H1 (cell line): Measurements from ENCODE around the gene MRTFA. TPM values are rescaled to one million over a fixed set of nuclear protein-coding genes. Genes with fewer than 3 reads are reported as not detected.

Experiments used
- CTCF ChIA-PET: fragments of 300-600 bp; sonication (Branson Sonifier 250); formaldehyde crosslinking; loops from one replicate; lab custom pipeline; 2021; ENCODE audit not compliant: partially characterized antibody; lab: Charles Lee
- POLR2A ChIA-PET: fragments of 300-600 bp; sonication (Branson Sonifier 250); formaldehyde crosslinking; loops from one replicate; lab custom pipeline; 2021; ENCODE audit warnings: inconsistent platforms; ENCODE audit not compliant: partially characterized antibody; lab: Charles Lee
- DNase-seq, 2 experiments: peaks; one replicate each; pipeline versions ENCODE4 v3.0.0 to v3.0.0-alpha.2; 2010 to 2022; ENCODE audit warnings: low spot score in 2 of 2, low read depth in 1 of 2, mixed read lengths in 1 of 2
- FAIRE-seq: peaks from 2 replicates; lab custom pipeline; 2011; peaks lifted over from hg19 to GRCh38; lab: Jason Lieb, UNC
- H2AFZ ChIP-seq: 2 replicates; pipeline ENCODE4 v1.8.1; 2012; ENCODE audit warnings: low read length, inconsistent platforms
- H2AK5ac ChIP-seq: 2 replicates; pipeline ENCODE4 v1.6.1; 2013; ENCODE audit warnings: low read depth, low read length
- H2BK120ac ChIP-seq: replicated peaks from 2 replicates; pipeline ENCODE3; 2013; ENCODE audit warnings: low read depth, low read length, inconsistent platforms
- H2BK12ac ChIP-seq: 2 replicates; pipeline ENCODE4 v1.6.1; 2013; ENCODE audit warnings: low read depth, low read length
- H2BK15ac ChIP-seq: 2 replicates; pipeline ENCODE4 v1.6.1; 2013; ENCODE audit warnings: low read length
- H2BK20ac ChIP-seq: 2 replicates; pipeline ENCODE4 v1.6.1; 2013; ENCODE audit warnings: low read length
- H2BK5ac ChIP-seq: 2 replicates; pipeline ENCODE4 v1.6.1; 2013; ENCODE audit warnings: low read depth, low read length
- H3K14ac ChIP-seq: 2 replicates; pipeline ENCODE4 v1.6.1; 2013; ENCODE audit warnings: inconsistent platforms; ENCODE audit not compliant: insufficient read length
- H3K18ac ChIP-seq: 2 replicates; pipeline ENCODE4 v1.6.1; 2013; ENCODE audit warnings: low read length; ENCODE audit errors: extremely low read depth
- H3K23ac ChIP-seq: 2 replicates; pipeline ENCODE4 v1.6.1; 2013; ENCODE audit warnings: inconsistent platforms; ENCODE audit not compliant: insufficient read length
- H3K23me2 ChIP-seq: 2 replicates; pipeline ENCODE4 v1.6.1; 2013; ENCODE audit warnings: low read depth, low read length
- H3K27ac ChIP-seq: 2 replicates; pipeline ENCODE4 v1.6.1; 2011; ENCODE audit warnings: low read depth, low read length, inconsistent platforms
- H3K27me3 ChIP-seq, 4 experiments: replicated peaks in 1 of 4; 1 replicate in 1 of 4; 2 replicates in 3 of 4; pipeline versions ENCODE4 v1.6.1 to v1.8.1; 2011 to 2013; ENCODE audit warnings: low read length in 3 of 4, mild to moderate bottlenecking in 3 of 4, inconsistent platforms in 2 of 4, mixed read lengths in 2 of 4, moderate library complexity in 1 of 4; ENCODE audit not compliant: control insufficient read depth in 3 of 4, insufficient read depth in 3 of 4; ENCODE audit errors: extremely low read depth in 1 of 4
- H3K36me3 ChIP-seq, 4 experiments: 2 replicates each; pipeline versions ENCODE4 v1.6.1 to v1.8.1; 2011 to 2013; ENCODE audit warnings: mild to moderate bottlenecking in 4 of 4, low read length in 3 of 4, moderate library complexity in 2 of 4, control low read depth in 1 of 4, inconsistent platforms in 1 of 4; ENCODE audit not compliant: insufficient read depth in 4 of 4, control insufficient read depth in 2 of 4
- H3K4ac ChIP-seq: replicated peaks from 2 replicates; pipeline ENCODE3; 2013; ENCODE audit warnings: low read length, low read depth, mixed read lengths, inconsistent platforms; ENCODE audit not compliant: insufficient read length
- H3K4me1 ChIP-seq, 4 experiments: replicated peaks in 1 of 4; 1 replicate in 1 of 4; 2 replicates in 3 of 4; pipeline versions ENCODE4 v1.6.1 to v1.8.1; 2011 to 2013; ENCODE audit warnings: low read length in 3 of 4, inconsistent platforms in 2 of 4, mixed read lengths in 1 of 4; ENCODE audit not compliant: insufficient read depth in 4 of 4, control insufficient read depth in 3 of 4
- H3K4me2 ChIP-seq, 2 experiments: 2 replicates each; pipeline versions ENCODE4 v1.6.1 to v1.8.1; 2011 to 2013; ENCODE audit warnings: low read depth in 2 of 2, low read length in 2 of 2, control low read depth in 1 of 2, inconsistent platforms in 1 of 2, mild to moderate bottlenecking in 1 of 2; ENCODE audit not compliant: insufficient read depth in 1 of 2
- H3K4me3 ChIP-seq, 4 experiments: fragments of 200-600, 300-600 bp in 1 of 4; sonication (generic), shearing (Covaris generic), sonication (Bioruptor Twin) in 1 of 4; 2 replicates each; pipeline versions ENCODE4 v1.5.1 to v1.8.1; 2011 to 2016; ENCODE audit warnings: low read length in 4 of 4, low read depth in 3 of 4, control low read depth in 2 of 4, inconsistent platforms in 2 of 4, mild to moderate bottlenecking in 2 of 4, mixed read lengths in 1 of 4, moderate library complexity in 1 of 4; ENCODE audit not compliant: insufficient read depth in 2 of 4; ENCODE audit errors: extremely low read depth in 1 of 4
- H3K56ac ChIP-seq: replicated peaks from 2 replicates; pipeline ENCODE3; 2013; ENCODE audit warnings: low read depth, mild to moderate bottlenecking, mixed read lengths, low read length, inconsistent platforms; ENCODE audit not compliant: insufficient read length
- H3K79me1 ChIP-seq: 2 replicates; pipeline ENCODE4 v1.6.1; 2013; ENCODE audit warnings: low read depth, low read length, control low read depth
- H3K79me2 ChIP-seq, 2 experiments: 2 replicates each; pipeline versions ENCODE4 v1.6.1 to v1.8.1; 2012 to 2013; ENCODE audit warnings: low read length in 2 of 2, mild to moderate bottlenecking in 2 of 2, inconsistent platforms in 1 of 2; ENCODE audit not compliant: insufficient read depth in 2 of 2, control insufficient read depth in 1 of 2
- H3K9ac ChIP-seq, 4 experiments: replicated peaks in 1 of 4; 1 replicate in 1 of 4; 2 replicates in 3 of 4; pipeline versions ENCODE4 v1.6.1 to v1.8.1; 2011 to 2013; ENCODE audit warnings: low read depth in 3 of 4, low read length in 3 of 4, control low read depth in 2 of 4, mild to moderate bottlenecking in 2 of 4, moderate library complexity in 2 of 4, inconsistent platforms in 1 of 4; ENCODE audit errors: extremely low read depth in 1 of 4
- H3K9me3 ChIP-seq, 2 experiments: 2 replicates each; pipeline versions ENCODE4 v1.6.1 to v1.8.1; 2012 to 2013; ENCODE audit warnings: mild to moderate bottlenecking in 2 of 2, moderate library complexity in 2 of 2, control low read depth in 1 of 2, inconsistent platforms in 1 of 2, low read depth in 1 of 2, low read length in 1 of 2, mixed read lengths in 1 of 2; ENCODE audit not compliant: insufficient read depth in 2 of 2
- H4K20me1 ChIP-seq, 2 experiments: replicated peaks in 1 of 2; 2 replicates each; pipeline versions ENCODE3 to v1.8.1; 2011 to 2013; ENCODE audit warnings: inconsistent platforms in 2 of 2, low read length in 2 of 2, mild to moderate bottlenecking in 1 of 2; ENCODE audit not compliant: insufficient read depth in 2 of 2, control insufficient read depth in 1 of 2
- H4K5ac ChIP-seq: 2 replicates; pipeline ENCODE4 v1.6.1; 2013; ENCODE audit warnings: low read length, low read depth, mixed read lengths, inconsistent platforms; ENCODE audit not compliant: insufficient read length
- H4K8ac ChIP-seq: 2 replicates; pipeline ENCODE4 v1.8.0; 2013; ENCODE audit warnings: mild to moderate bottlenecking, moderate library complexity, low read length, inconsistent platforms; ENCODE audit not compliant: insufficient read depth; ENCODE audit errors: extremely low read depth
- H4K91ac ChIP-seq: replicated peaks from 2 replicates; pipeline ENCODE3; 2013; ENCODE audit warnings: low read length, mixed read lengths, inconsistent platforms; ENCODE audit not compliant: insufficient read length
- BCL11A ChIP-seq, 2 experiments: IDR thresholded peaks; one replicate each; pipeline ENCODE4 v1.6.1; 2011; ENCODE audit warnings: low read depth in 2 of 2, low read length in 2 of 2, mild to moderate bottlenecking in 2 of 2
- BRCA1 ChIP-seq: IDR thresholded peaks from 2 replicates; pipeline ENCODE4 v1.6.1; 2012; ENCODE audit warnings: low read depth, low read length, improper control_type of control experiment
- CBX5 ChIP-seq: fragments of 300-800, 300-1000 bp; sonication (generic); IDR thresholded peaks from 2 replicates; pipeline ENCODE4 v1.7.1; 2016; ENCODE audit warnings: antibody characterized with exemption, low read length, low read depth
- CHD2 ChIP-seq: IDR thresholded peaks from 2 replicates; pipeline ENCODE4 v1.6.1; 2012; ENCODE audit warnings: low read length, improper control_type of control experiment
- EP300 ChIP-seq, 2 experiments: IDR thresholded peaks; 1 replicate in 1 of 2; 2 replicates in 1 of 2; pipeline ENCODE4 v1.6.1; 2011 to 2012; ENCODE audit warnings: low read depth in 2 of 2, low read length in 2 of 2, mild to moderate bottlenecking in 2 of 2, borderline replicate concordance in 1 of 2, inconsistent platforms in 1 of 2, moderate library complexity in 1 of 2
- JUND ChIP-seq: IDR thresholded peaks from 2 replicates; pipeline ENCODE4 v1.6.1; 2011; ENCODE audit warnings: mild to moderate bottlenecking, improper control_type of control experiment, low read length
- KDM4A ChIP-seq: IDR thresholded peaks from one replicate; pipeline ENCODE4 v1.7.1; 2012; ENCODE audit warnings: low read depth, mild to moderate bottlenecking, moderate library complexity, low read length, inconsistent platforms; ENCODE audit not compliant: severe bottlenecking
- POU5F1 ChIP-seq: IDR thresholded peaks from 2 replicates; pipeline ENCODE4 v1.6.1; 2011; ENCODE audit warnings: low read depth, mild to moderate bottlenecking, low read length, moderate library complexity
- RAD21 ChIP-seq, 2 experiments: IDR thresholded peaks in 1 of 2; conservative IDR thresholded peaks in 1 of 2; 2 replicates each; pipeline ENCODE4 v1.6.1; 2011; ENCODE audit warnings: low read depth in 2 of 2, low read length in 2 of 2, improper control_type of control experiment in 1 of 2, inconsistent platforms in 1 of 2, mild to moderate bottlenecking in 1 of 2, moderate library complexity in 1 of 2
- SAP30 ChIP-seq: fragments of 300-600 bp; sonication (generic); IDR thresholded peaks from 2 replicates; pipeline ENCODE4 v1.7.1; 2012; ENCODE audit warnings: low read length, moderate library complexity, mild to moderate bottlenecking, inconsistent platforms; ENCODE audit not compliant: insufficient read depth, insufficient replicate concordance
- SIX5 ChIP-seq: IDR thresholded peaks from 2 replicates; pipeline ENCODE4 v1.6.1; 2011; ENCODE audit warnings: mild to moderate bottlenecking, low read depth, low read length
- SP4 ChIP-seq: IDR thresholded peaks from 2 replicates; pipeline ENCODE4 v1.6.1; 2012; ENCODE audit warnings: low read length, inconsistent platforms
- SRF ChIP-seq: IDR thresholded peaks from 2 replicates; pipeline ENCODE4 v1.6.1; 2011; ENCODE audit warnings: mild to moderate bottlenecking, low read depth, low read length, moderate library complexity
- TEAD4 ChIP-seq: IDR thresholded peaks from 2 replicates; pipeline ENCODE4 v1.6.1; 2012; ENCODE audit warnings: low read depth, low read length, inconsistent platforms, mixed read lengths
- WGBS, 2 experiments: shearing (Covaris generic) in 1 of 2; methylation state at CpG; one replicate each; pipeline versions ENCODE4 v1.1.6 to v1.1.7; 2013 to 2015; ENCODE audit warnings: low lambda C conversion rate in 2 of 2, mixed read lengths in 2 of 2, inconsistent platforms in 1 of 2, low coverage in 1 of 2, missing lambda C conversion rate in 1 of 2; ENCODE audit not compliant: insufficient replicate concordance in 2 of 2, insufficient coverage in 1 of 2, insufficient read length in 1 of 2; ENCODE audit errors: extremely low coverage in 1 of 2, missing lambda C conversion rate in 1 of 2; 5-methylcytosine and 5-hydroxymethylcytosine counted together
- polyA plus RNA-seq, 7 experiments: library from polyadenylated mRNA; depleted of rRNA in 3 of 7; stranded (reverse) in 5 of 7; unstranded in 2 of 7; fragments of >200 nt in 5 of 7; fragments of 200-250 nt in 2 of 7; gene quantifications; 1 replicate in 5 of 7; 2 replicates in 1 of 7; 4 replicates in 1 of 7; pipeline versions ENCODE4 v1.2.1 to v1.2.3, GENCODE V29; 2011 to 2013; ENCODE audit warnings: missing spikeins in 2 of 7, mixed read lengths in 2 of 7
- total RNA-seq: library from RNA; stranded (reverse); fragmentation: NEBNext Ultra II Directional; extraction: Animal tissue kit (Norgen Biotek cat#: 25700); gene quantifications from 2 replicates; pipeline ENCODE4 v1.2.1, GENCODE V29; 2021

Gene MRTFA
- total and polyA plus RNA-seq, 2 of the 8 experiments (the other 6 are each of a cell fraction or from before 2014, with no cell fraction given): 5.4 to 37.9 TPM

- no peak overlapping the region for H3K14ac ChIP-seq
- H3K4ac ChIP-seq: no peak overlapping the region
- no peaks in the 10 kb centered on the region for H3K36me3 ChIP-seq
- peaks cover 13% of the 10 kb centered on the region; the same call in 1 of the 2 replicates for H3K23me2 ChIP-seq
- 94% methylated on average over 3 of the region's 3 CpGs; no CpG with 5 or more reads in 1 of the 2 experiments for WGBS, 2 experiments
- H4K8ac ChIP-seq: no peak overlapping the region
- FAIRE-seq (no peak), DNase-seq (no peak)
- H2BK20ac ChIP-seq: no peak overlapping the region
- H3K9me3 ChIP-seq: no peaks in the 10 kb centered on the region
- H3K27me3 ChIP-seq: no peaks in the 10 kb centered on the region
- H3K56ac ChIP-seq: no peak overlapping the region
- peaks cover 8 to 13% of the 10 kb centered on the region in 2 experiments for H4K20me1 ChIP-seq
- no peak overlapping the region for H2AFZ ChIP-seq
- no peak overlapping the region for H2AK5ac ChIP-seq
- H3K18ac ChIP-seq: no peak overlapping the region
- H2BK15ac ChIP-seq: no peak overlapping the region
- H3K79me1 ChIP-seq: peaks cover 10% of the 10 kb centered on the region
- H3K4me2 ChIP-seq: no peak overlapping the region
- no peak overlapping the region for H3K27ac ChIP-seq
- no peak overlapping the region for H3K4me3 ChIP-seq
- H3K9ac ChIP-seq: no peak overlapping the region
- H3K4me1 ChIP-seq: peaks cover 0 to 8% (median 4%) of the 10 kb centered on the region in 4 experiments; a peak in 5 of 7 replicates
- ChIA-PET POLR2A (interaction anchor here (0.6 to 1.4 kb wide), 3 partner anchors 9 to 107 kb away, joined by 3 to 5 read pairs (median 3); no protein-coding TSS in a partner anchor), CTCF (interaction anchor here (0.9 to 2.2 kb wide), 6 partner anchors 21 to 197 kb away, joined by 3 to 8 read pairs (median 5); no protein-coding TSS in a partner anchor)
- H2BK120ac ChIP-seq: no peak overlapping the region
- H2BK12ac ChIP-seq: no peak overlapping the region
- no peak overlapping the region for H3K23ac ChIP-seq
- no peak overlapping the region for H2BK5ac ChIP-seq
- no peak overlapping the region for H4K5ac ChIP-seq
- peaks cover 14 to 72% of the 10 kb centered on the region in 2 experiments for H3K79me2 ChIP-seq
- H4K91ac ChIP-seq: no peak overlapping the region
- TF ChIP-seq SP4 (no peak), BRCA1 (no peak), KDM4A (no peak), CHD2 (no peak), EP300 (IDR thresholded peaks at IDR 0.05; ENCODE audit: borderline replicate concordance in 1 of 2, low read depth in 2 of 2, low read length in 2 of 2) (no peak), CBX5 (no peak), BCL11A (IDR thresholded peaks at IDR 0.05; ENCODE audit: low read depth in 2 of 2, low read length in 2 of 2) (no peak), SIX5 (no peak), SRF (no peak), POU5F1 (no peak), TEAD4 (no peak), SAP30 (no peak), RAD21 (IDR thresholded peaks at IDR 0.05 in 1 of 2, conservative IDR thresholded peaks at IDR 0.05 in 1 of 2; ENCODE audit: low read depth in 2 of 2, low read length in 2 of 2) (no peak), JUND (no peak)
These were observed 3.5 kb downstream of the MRTFA start for GRCh38 chr22:40633036-40633435.
